Breast epithelium (tissue), 4 donors: ENCODE results near the gene HOXC10. TPM values are rescaled to one million over a fixed set of nuclear protein-coding genes. Genes with fewer than 3 reads are reported as not detected.

Experiments
- DNase-seq, 2 donors: peaks; one replicate each; pipeline ENCODE4 v3.0.0-alpha.2; 2019; ENCODE audit warnings: low spot score in 2 of 2
- H3K27ac ChIP-seq, 2 donors: fragments of 200-600 bp; sonication (generic) in 1 of 2; one replicate each; pipeline ENCODE4 v1.5.1; 2016 to 2019; ENCODE audit warnings: mild to moderate bottlenecking in 1 of 2
- H3K27me3 ChIP-seq, 2 donors: fragments of 200-600 bp; sonication (generic) in 1 of 2; one replicate each; pipeline versions ENCODE4 v1.5.1 to v1.6.0; 2017 to 2019; ENCODE audit warnings: control low read depth in 1 of 2, mild to moderate bottlenecking in 1 of 2
- H3K36me3 ChIP-seq: fragments of 200-600 bp; one replicate; pipeline ENCODE4 v1.5.1; 2019
- H3K4me1 ChIP-seq, 2 donors: fragments of 200-600 bp; sonication (generic); one replicate each; pipeline ENCODE4 v1.5.1; 2016 to 2019; ENCODE audit warnings: control low read depth in 1 of 2
- H3K4me3 ChIP-seq, 3 donors: fragments of 200-600 bp; sonication (generic); 1 replicate in 2 of 3; 2 replicates in 1 of 3; pipeline ENCODE4 v1.5.1; 2016 to 2019; ENCODE audit warnings: mild to moderate bottlenecking in 3 of 3, moderate library complexity in 2 of 3
- H3K9me3 ChIP-seq, 2 donors: fragments of 200-600 bp; sonication (generic) in 1 of 2; one replicate each; pipeline ENCODE4 v1.5.1; 2016 to 2019; ENCODE audit warnings: control low read depth in 1 of 2
- CTCF ChIP-seq, 3 donors: fragments of 450-650 bp; IDR thresholded peaks; one replicate each; pipeline ENCODE4 v1.5.1; 2016 to 2017; ENCODE audit warnings: antibody characterized with exemption in 3 of 3, mild to moderate bottlenecking in 3 of 3, moderate library complexity in 3 of 3
- POLR2A ChIP-seq: fragments of 450-650 bp; IDR thresholded peaks from one replicate; pipeline ENCODE4 v1.6.1; 2016; ENCODE audit warnings: antibody characterized with exemption, mild to moderate bottlenecking, moderate library complexity
- POLR2AphosphoS5 ChIP-seq, 3 donors: sonication (generic); formaldehyde crosslinking; IDR thresholded peaks; one replicate each; pipeline ENCODE4 v1.6.1; 2017; ENCODE audit warnings: antibody characterized with exemption in 3 of 3
- intact Hi-C: fragments of 100-400 bp; cut with DNase I; formaldehyde crosslinking; loops from one replicate; pipeline ENCODE4 v1.15.1; 2023; ENCODE audit warnings: low total_unique reads
- total RNA-seq, 3 donors: library from RNA; depleted of rRNA; stranded (reverse); fragments of >200 nt; gene quantifications; one replicate each; pipeline ENCODE4 v1.1.0, GENCODE V29; 2016

HOXC10 gene
- total RNA-seq, 3 donors from 2014 or later: 2.0 to 10.9 (median 4.3) TPM

GRCh38 chr12:54005853-54006558 lies 21.1 kb downstream of the HOXC10 start:
- H3K4me3 ChIP-seq: peak overlapping the region; percentile 35 to 71 (median 57)
- no peaks in the 10 kb centered on the region for H3K9me3 ChIP-seq
- peak; percentile 77 to 91 for DNase-seq
- H3K36me3 ChIP-seq: no peaks in the 10 kb centered on the region
- peaks cover 0 to 7% of the 10 kb centered on the region in 2 donors for H3K4me1 ChIP-seq
- H3K27me3 ChIP-seq: peaks cover 0 to 3% of the 10 kb centered on the region in 2 donors
- intact Hi-C loops: loop anchor here (10.0 kb wide), 2 partner anchors 199 to 1959 kb away; partner anchors contain the start of genes CDK2 and PMEL
- peak overlapping the region; percentile 48 to 81 for H3K27ac ChIP-seq
- TF ChIP-seq POLR2A (no peak), CTCF (IDR thresholded peaks at IDR 0.05) (peak; percentile 90 to 98 (median 97)), POLR2AphosphoS5 (IDR thresholded peaks at IDR 0.05) (peak in 1 of 3 donors; percentile 51)

- TF ChIP-seq POLR2AphosphoS5 (IDR thresholded peaks at IDR 0.05): no peak
- no peak for TF ChIP-seq CTCF (IDR thresholded peaks at IDR 0.05)
- no peak for TF ChIP-seq POLR2A
- Histone ChIP-seq H3K27me3 (peaks cover 0 to 3% of the 10 kb centered on the region in 2 donors), H3K9me3 (no peaks in the 10 kb centered on the region), H3K27ac (peak overlapping the region in 1 of 2 donors; percentile 81), H3K4me1 (peaks cover 0 to 7% of the 10 kb centered on the region in 2 donors), H3K36me3 (no peaks in the 10 kb centered on the region), H3K4me3 (peak overlapping the region; percentile 35 to 71 (median 57))
- intact Hi-C loops: loop anchor here (10.0 kb wide), 2 partner anchors 198 to 1958 kb away; partner anchors contain the start of genes CDK2 and PMEL
- DNase-seq: no peak
Observed at GRCh38 chr12:54006559-54007220, 21.7 kb downstream of the HOXC10 start.

- no peak for TF ChIP-seq CTCF (IDR thresholded peaks at IDR 0.05)
- no peak for TF ChIP-seq POLR2AphosphoS5 (IDR thresholded peaks at IDR 0.05)
- no peak for TF ChIP-seq POLR2A
- no peaks in the 10 kb centered on the region for H3K36me3 ChIP-seq
- intact Hi-C loops: loop anchor here (10.0 kb wide), 2 partner anchors 197 to 1957 kb away; partner anchors contain the start of genes CDK2 and PMEL
- H3K4me1 ChIP-seq: peaks cover 0 to 7% of the 10 kb centered on the region in 2 donors
- no peak overlapping the region for H3K4me3 ChIP-seq
- no peak for DNase-seq
- no peaks in the 10 kb centered on the region for H3K9me3 ChIP-seq
- peaks cover 0 to 3% of the 10 kb centered on the region in 2 donors for H3K27me3 ChIP-seq
- peak overlapping the region in 1 of 2 donors; percentile 36 for H3K27ac ChIP-seq
Observed at GRCh38 chr12:54007538-54008259, 22.8 kb downstream of the HOXC10 start.

- Histone ChIP-seq H3K36me3 (no peaks in the 10 kb centered on the region), H3K27me3 (peaks cover 0 to 3% of the 10 kb centered on the region in 2 donors), H3K4me1 (peaks cover 0 to 7% of the 10 kb centered on the region in 2 donors), H3K27ac (peak overlapping the region; percentile 36 to 85), H3K4me3 (peak overlapping the region; percentile 29 to 71 (median 55)), H3K9me3 (no peaks in the 10 kb centered on the region)
- intact Hi-C loops: loop anchor here (10.0 kb wide), 2 partner anchors 197 to 1957 kb away; partner anchors contain the start of genes CDK2 and PMEL
- TF ChIP-seq POLR2A: no peak
- TF ChIP-seq POLR2AphosphoS5 (IDR thresholded peaks at IDR 0.05): no peak
- TF ChIP-seq CTCF (IDR thresholded peaks at IDR 0.05): no peak
- no peak for DNase-seq
Observed at GRCh38 chr12:54008260-54008552, 23.3 kb downstream of the HOXC10 start.
